Kidney epithelial cell (primary cell): ENCODE measurements around the gene FAM50B. TPM values are rescaled to one million over a fixed set of nuclear protein-coding genes. Genes with fewer than 3 reads are reported as not detected.

Source experiments
- DNase-seq: peaks from one replicate; pipeline ENCODE4 v3.0.0-alpha.2; 2010; ENCODE audit warnings: low read depth
- H3K27me3 ChIP-seq: 2 replicates; pipeline ENCODE4 v1.6.0; 2011; ENCODE audit warnings: low read length; ENCODE audit not compliant: control insufficient read depth, insufficient read depth
- H3K36me3 ChIP-seq: 2 replicates; pipeline ENCODE4 v1.5.1; 2011; ENCODE audit warnings: low read length; ENCODE audit not compliant: control insufficient read depth, insufficient read depth
- H3K4me3 ChIP-seq: 2 replicates; pipeline ENCODE4 v1.5.1; 2011; ENCODE audit warnings: low read depth, mild to moderate bottlenecking, control low read depth, low read length
- CTCF ChIP-seq: IDR thresholded peaks from 2 replicates; pipeline ENCODE4 v1.5.1; 2011; ENCODE audit warnings: mild to moderate bottlenecking, moderate library complexity, low read length, control low read depth, inconsistent platforms; ENCODE audit not compliant: insufficient read depth, poor library complexity, severe bottlenecking
- total RNA-seq: library from RNA; depleted of rRNA; stranded (reverse); fragments of >200 nt; gene quantifications from 2 replicates; pipeline ENCODE4 v1.2.3, GENCODE V29; 2015

Gene FAM50B
- total RNA-seq, 1 donor from 2014 or later, result 8.6 TPM

GRCh38 chr6:3852391-3852790, 3.2 kb downstream of the FAM50B start:
- no peak for TF ChIP-seq CTCF
- DNase-seq, result no peak
- no peaks in the 10 kb centered on the region for H3K36me3 ChIP-seq
- H3K27me3 ChIP-seq, result no peaks in the 10 kb centered on the region
- no peak overlapping the region for H3K4me3 ChIP-seq

GRCh38 chr6:3855866-3856265, 6.7 kb downstream of the FAM50B start:
- no peaks in the 10 kb centered on the region for H3K36me3 ChIP-seq
- no peaks in the 10 kb centered on the region for H3K27me3 ChIP-seq
- DNase-seq, result no peak
- H3K4me3 ChIP-seq, result no peak overlapping the region
- no peak for TF ChIP-seq CTCF

- Histone ChIP-seq H3K4me3 (no peak overlapping the region), H3K36me3 (no peaks in the 10 kb centered on the region), H3K27me3 (no peaks in the 10 kb centered on the region)
- DNase-seq, result no peak
- TF ChIP-seq CTCF, result no peak
Measured at GRCh38 chr6:3856576-3856975, 7.4 kb downstream of the FAM50B start.

- DNase-seq, result no peak
- no peak overlapping the region for H3K4me3 ChIP-seq
- no peaks in the 10 kb centered on the region for H3K27me3 ChIP-seq
- TF ChIP-seq CTCF, result no peak
- no peaks in the 10 kb centered on the region for H3K36me3 ChIP-seq
Measured at GRCh38 chr6:3857468-3858456, 8.6 kb downstream of the FAM50B start.

- H3K4me3 ChIP-seq, result no peak overlapping the region
Measured at GRCh38 chr6:3859878-3860552, 10.8 kb downstream of the FAM50B start.

More at GRCh38 chr6:3859878-3860552, 10.8 kb downstream of the FAM50B start:
- no peak for DNase-seq
- no peaks in the 10 kb centered on the region for H3K27me3 ChIP-seq
- no peak for TF ChIP-seq CTCF
- H3K36me3 ChIP-seq, result no peaks in the 10 kb centered on the region
